Osteoblast (primary cell): Measurements from ENCODE around the gene FOSL1. TPM values are rescaled to one million over a fixed set of nuclear protein-coding genes. Genes with fewer than 3 reads are reported as not detected.

ENCODE experiments used
- DNase-seq: peaks from one replicate; pipeline ENCODE4 v3.0.0; 2011; ENCODE audit warnings: low spot score, mixed read lengths; ENCODE audit not compliant: insufficient read length; ENCODE audit errors: missing footprints
- H2AFZ ChIP-seq: 2 replicates; pipeline ENCODE4 v1.6.0; 2011; ENCODE audit warnings: mild to moderate bottlenecking, low read length
- H3K27ac ChIP-seq: 2 replicates; pipeline ENCODE4 v1.5.1; 2011; ENCODE audit warnings: mild to moderate bottlenecking, low read depth, low read length, moderate library complexity
- H3K27me3 ChIP-seq: 2 replicates; pipeline ENCODE4 v1.6.0; 2012; ENCODE audit warnings: mild to moderate bottlenecking, control low read depth, inconsistent platforms, low read length, moderate library complexity; ENCODE audit not compliant: insufficient read depth
- H3K36me3 ChIP-seq: 2 replicates; pipeline ENCODE4 v1.5.1; 2011; ENCODE audit warnings: mild to moderate bottlenecking, low read length, control low read depth, moderate library complexity; ENCODE audit not compliant: insufficient read depth
- H3K4me1 ChIP-seq: 2 replicates; pipeline ENCODE4 v1.5.1; 2011; ENCODE audit warnings: mild to moderate bottlenecking, low read length, control low read depth, moderate library complexity; ENCODE audit not compliant: insufficient read depth
- H3K4me2 ChIP-seq: 2 replicates; pipeline ENCODE4 v1.6.0; 2011; ENCODE audit warnings: mild to moderate bottlenecking, low read length; ENCODE audit not compliant: insufficient read depth
- H3K4me3 ChIP-seq: fragments of 200-600 bp; sonication (generic); 3 replicates; pipeline ENCODE4 v1.5.1; 2012; ENCODE audit warnings: mild to moderate bottlenecking, low read length, inconsistent platforms; ENCODE audit not compliant: insufficient read depth
- H3K79me2 ChIP-seq: 2 replicates; pipeline ENCODE4 v1.6.0; 2012; ENCODE audit warnings: mild to moderate bottlenecking, low read length, control low read depth, inconsistent platforms; ENCODE audit not compliant: insufficient read depth
- H3K9me3 ChIP-seq: 2 replicates; pipeline ENCODE4 v1.5.1; 2011; ENCODE audit warnings: low read depth, low read length, control low read depth
- H4K20me1 ChIP-seq: 2 replicates; pipeline ENCODE4 v1.6.0; 2012; ENCODE audit warnings: mild to moderate bottlenecking, low read length, control low read depth; ENCODE audit not compliant: insufficient read depth
- CTCF ChIP-seq: IDR thresholded peaks from 2 replicates; pipeline ENCODE4 v1.5.1; 2011; ENCODE audit warnings: mild to moderate bottlenecking, low read depth, low read length, moderate library complexity; ENCODE audit errors: extremely low read depth
- total RNA-seq: library from RNA; depleted of rRNA; stranded (reverse); fragments of >200 nt; gene quantifications from 2 replicates; pipeline ENCODE4 v1.2.3, GENCODE V29; 2012

Gene FOSL1
- total RNA-seq, 1 donor: 13.0 TPM

- Histone ChIP-seq H3K4me3 (no peak overlapping the region), H2AFZ (no peak overlapping the region), H3K4me1 (peaks cover 3% of the 10 kb centered on the region), H3K79me2 (peaks cover 14% of the 10 kb centered on the region), H3K36me3 (peaks cover 30% of the 10 kb centered on the region), H3K9me3 (no peaks in the 10 kb centered on the region), H3K27me3 (no peaks in the 10 kb centered on the region), H3K4me2 (no peak overlapping the region), H4K20me1 (peaks cover 16% of the 10 kb centered on the region), H3K27ac (no peak overlapping the region)
- TF ChIP-seq CTCF: no peak
- DNase-seq: no peak
Observed at GRCh38 chr11:65880027-65880426, 20.2 kb downstream of the FOSL1 start.

- Histone ChIP-seq H3K4me2 (no peak within 1 kb of the TSS), H3K9me3 (no peaks in the 10 kb centered on the region), H4K20me1 (peaks cover 12% of the 10 kb centered on the region), H3K27me3 (no peaks in the 10 kb centered on the region), H3K27ac (no peak within 1 kb of the TSS), H3K4me3 (no peak within 1 kb of the TSS), H3K79me2 (peaks cover 10% of the 10 kb centered on the region), H2AFZ (no peak within 1 kb of the TSS), H3K4me1 (peaks cover 3% of the 10 kb centered on the region), H3K36me3 (peaks cover 26% of the 10 kb centered on the region)
- peak; percentile 42 for DNase-seq
- no peak for TF ChIP-seq CTCF
Observed at GRCh38 chr11:65879617-65880016, 20.6 kb downstream of the FOSL1 start, which contains the start of gene CTSW. Gene CTSW, plus strand, starts transcription at chr11:65879837. Its CDS starts 18 bp downstream, at chr11:65879855.

GRCh38 chr11:65873318-65874156 is 26.7 kb downstream of the FOSL1 start:
- peak; percentile 99 for DNase-seq
- peaks cover 37% of the 10 kb centered on the region for H3K79me2 ChIP-seq
- no peaks in the 10 kb centered on the region for H3K9me3 ChIP-seq
- H3K36me3 ChIP-seq: peaks cover 27% of the 10 kb centered on the region
- H3K4me1 ChIP-seq: peaks cover 20% of the 10 kb centered on the region
- TF ChIP-seq CTCF: no peak
- H2AFZ ChIP-seq: peak overlapping the region; percentile 72
- no peaks in the 10 kb centered on the region for H3K27me3 ChIP-seq
- peak overlapping the region; percentile 80 for H3K27ac ChIP-seq
- peak overlapping the region; percentile 94 for H3K4me2 ChIP-seq
- H4K20me1 ChIP-seq: peaks cover 11% of the 10 kb centered on the region
- peak overlapping the region; percentile 81 for H3K4me3 ChIP-seq

- Histone ChIP-seq H3K4me1 (peaks cover 20% of the 10 kb centered on the region), H2AFZ (peak within 1 kb of the TSS; percentile 72), H3K27ac (peak within 1 kb of the TSS; percentile 80), H3K4me2 (peak within 1 kb of the TSS; percentile 94), H4K20me1 (peaks cover 17% of the 10 kb centered on the region), H3K79me2 (peaks cover 43% of the 10 kb centered on the region), H3K36me3 (peaks cover 35% of the 10 kb centered on the region), H3K4me3 (peak within 1 kb of the TSS; percentile 81), H3K9me3 (no peaks in the 10 kb centered on the region), H3K27me3 (no peaks in the 10 kb centered on the region)
- TF ChIP-seq CTCF: no peak
- peak; percentile 96 for DNase-seq
Observed at GRCh38 chr11:65872586-65873317, 27.4 kb downstream of the FOSL1 start, which contains the start of gene EFEMP2. Gene EFEMP2, minus strand, starts transcription at chr11:65872800. Its CDS starts 446 bp downstream, at chr11:65872354.
